Measurements from ENCODE around the gene PREX1. TPM values are rescaled to one million over a fixed set of nuclear protein-coding genes. Genes with fewer than 3 reads are reported as not detected.

Gene PREX1
- total and polyA plus RNA-seq, 2 experiments from 2014 or later = 2.4 to 10.3 TPM

DNA sequence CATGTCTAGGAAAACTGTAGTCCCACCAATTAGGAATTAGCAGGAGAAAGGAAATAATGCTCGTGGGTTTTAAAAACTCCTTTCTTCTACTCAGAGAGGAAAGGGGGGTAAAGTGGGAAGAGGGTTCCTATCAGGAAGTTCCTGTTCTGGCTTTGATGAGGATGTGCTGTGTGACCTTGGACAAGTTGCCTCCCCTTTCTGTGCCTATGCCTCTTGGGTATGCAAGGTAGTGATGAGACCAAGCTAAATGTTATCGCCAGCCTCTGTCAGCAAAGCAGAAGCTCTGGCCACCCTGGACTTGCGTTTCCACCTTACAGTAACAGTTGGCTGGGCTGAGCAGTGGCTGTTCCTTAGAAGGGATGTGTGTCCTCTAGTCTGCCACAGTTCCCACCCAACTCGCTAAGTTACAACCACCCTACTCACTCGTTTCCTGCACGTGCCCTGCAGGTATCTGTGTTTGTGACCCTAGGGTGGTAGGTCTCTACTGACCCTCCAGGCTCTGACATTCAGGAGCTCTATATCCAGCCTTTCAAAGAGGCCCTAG lies 110.0 kb downstream of the PREX1 start (continued):
- TF ChIP-seq, protein P1, sequence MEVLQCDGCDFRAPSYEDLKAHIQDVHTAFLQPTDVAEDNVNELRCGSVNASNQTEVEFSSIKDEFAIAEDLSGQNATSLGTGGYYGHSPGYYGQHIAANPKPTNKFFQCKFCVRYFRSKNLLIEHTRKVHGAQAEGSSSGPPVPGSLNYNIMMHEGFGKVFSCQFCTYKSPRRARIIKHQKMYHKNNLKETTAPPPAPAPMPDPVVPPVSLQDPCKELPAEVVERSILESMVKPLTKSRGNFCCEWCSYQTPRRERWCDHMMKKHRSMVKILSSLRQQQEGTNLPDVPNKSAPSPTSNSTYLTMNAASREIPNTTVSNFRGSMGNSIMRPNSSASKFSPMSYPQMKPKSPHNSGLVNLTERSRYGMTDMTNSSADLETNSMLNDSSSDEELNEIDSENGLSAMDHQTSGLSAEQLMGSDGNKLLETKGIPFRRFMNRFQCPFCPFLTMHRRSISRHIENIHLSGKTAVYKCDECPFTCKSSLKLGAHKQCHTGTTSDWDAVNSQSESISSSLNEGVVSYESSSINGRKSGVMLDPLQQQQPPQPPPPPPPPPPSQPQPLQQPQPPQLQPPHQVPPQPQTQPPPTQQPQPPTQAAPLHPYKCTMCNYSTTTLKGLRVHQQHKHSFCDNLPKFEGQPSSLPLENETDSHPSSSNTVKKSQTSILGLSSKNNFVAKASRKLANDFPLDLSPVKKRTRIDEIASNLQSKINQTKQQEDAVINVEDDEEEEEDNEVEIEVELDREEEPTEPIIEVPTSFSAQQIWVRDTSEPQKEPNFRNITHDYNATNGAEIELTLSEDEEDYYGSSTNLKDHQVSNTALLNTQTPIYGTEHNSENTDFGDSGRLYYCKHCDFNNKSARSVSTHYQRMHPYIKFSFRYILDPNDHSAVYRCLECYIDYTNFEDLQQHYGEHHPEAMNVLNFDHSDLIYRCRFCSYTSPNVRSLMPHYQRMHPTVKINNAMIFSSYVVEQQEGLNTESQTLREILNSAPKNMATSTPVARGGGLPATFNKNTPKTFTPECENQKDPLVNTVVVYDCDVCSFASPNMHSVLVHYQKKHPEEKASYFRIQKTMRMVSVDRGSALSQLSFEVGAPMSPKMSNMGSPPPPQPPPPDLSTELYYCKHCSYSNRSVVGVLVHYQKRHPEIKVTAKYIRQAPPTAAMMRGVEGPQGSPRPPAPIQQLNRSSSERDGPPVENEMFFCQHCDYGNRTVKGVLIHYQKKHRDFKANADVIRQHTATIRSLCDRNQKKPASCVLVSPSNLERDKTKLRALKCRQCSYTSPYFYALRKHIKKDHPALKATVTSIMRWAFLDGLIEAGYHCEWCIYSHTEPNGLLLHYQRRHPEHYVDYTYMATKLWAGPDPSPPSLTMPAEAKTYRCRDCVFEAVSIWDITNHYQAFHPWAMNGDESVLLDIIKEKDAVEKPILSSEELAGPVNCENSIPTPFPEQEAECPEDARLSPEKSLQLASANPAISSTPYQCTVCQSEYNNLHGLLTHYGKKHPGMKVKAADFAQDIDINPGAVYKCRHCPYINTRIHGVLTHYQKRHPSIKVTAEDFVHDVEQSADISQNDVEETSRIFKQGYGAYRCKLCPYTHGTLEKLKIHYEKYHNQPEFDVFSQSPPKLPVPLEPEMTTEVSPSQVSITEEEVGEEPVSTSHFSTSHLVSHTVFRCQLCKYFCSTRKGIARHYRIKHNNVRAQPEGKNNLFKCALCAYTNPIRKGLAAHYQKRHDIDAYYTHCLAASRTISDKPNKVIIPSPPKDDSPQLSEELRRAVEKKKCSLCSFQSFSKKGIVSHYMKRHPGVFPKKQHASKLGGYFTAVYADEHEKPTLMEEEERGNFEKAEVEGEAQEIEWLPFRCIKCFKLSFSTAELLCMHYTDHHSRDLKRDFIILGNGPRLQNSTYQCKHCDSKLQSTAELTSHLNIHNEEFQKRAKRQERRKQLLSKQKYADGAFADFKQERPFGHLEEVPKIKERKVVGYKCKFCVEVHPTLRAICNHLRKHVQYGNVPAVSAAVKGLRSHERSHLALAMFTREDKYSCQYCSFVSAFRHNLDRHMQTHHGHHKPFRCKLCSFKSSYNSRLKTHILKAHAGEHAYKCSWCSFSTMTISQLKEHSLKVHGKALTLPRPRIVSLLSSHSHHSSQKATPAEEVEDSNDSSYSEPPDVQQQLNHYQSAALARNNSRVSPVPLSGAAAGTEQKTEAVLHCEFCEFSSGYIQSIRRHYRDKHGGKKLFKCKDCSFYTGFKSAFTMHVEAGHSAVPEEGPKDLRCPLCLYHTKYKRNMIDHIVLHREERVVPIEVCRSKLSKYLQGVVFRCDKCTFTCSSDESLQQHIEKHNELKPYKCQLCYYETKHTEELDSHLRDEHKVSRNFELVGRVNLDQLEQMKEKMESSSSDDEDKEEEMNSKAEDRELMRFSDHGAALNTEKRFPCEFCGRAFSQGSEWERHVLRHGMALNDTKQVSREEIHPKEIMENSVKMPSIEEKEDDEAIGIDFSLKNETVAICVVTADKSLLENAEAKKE (CRISPR knock-in tag; IDR thresholded peaks at IDR 0.05) = no peak
- TF ChIP-seq NANOG (IDR thresholded peaks at IDR 0.05; ENCODE audit: borderline replicate concordance) = no peak

DNA sequence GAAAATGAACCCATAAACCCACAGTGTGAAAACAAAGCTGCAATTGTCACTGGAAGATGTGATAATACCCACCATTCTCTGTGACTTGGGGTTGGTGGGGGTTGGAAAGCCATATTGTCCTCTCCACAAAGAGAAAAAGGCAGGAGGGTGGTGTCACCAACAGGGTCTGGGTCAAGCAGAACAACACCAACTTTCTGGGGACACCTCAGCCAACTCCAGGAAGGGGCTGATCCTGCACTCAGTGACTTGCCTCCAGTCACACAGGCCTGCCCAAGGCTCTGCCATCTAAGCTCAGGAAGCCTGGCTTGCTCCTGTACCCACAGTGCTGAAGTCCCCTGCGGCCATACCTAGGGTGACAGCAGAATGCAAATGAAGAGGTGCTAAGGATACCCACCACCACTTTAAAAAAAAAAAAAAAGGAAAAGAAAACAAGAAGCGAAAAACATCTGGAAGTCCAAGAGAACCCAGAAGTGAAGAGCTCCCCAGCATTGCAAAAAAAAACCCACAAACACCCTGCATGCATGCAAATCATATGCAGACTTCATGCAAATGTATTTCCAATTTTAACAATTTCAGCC lies 110.6 kb downstream of the PREX1 start:
- Histone ChIP-seq H2AFZ (no peak overlapping the region), H3K27ac (ENCODE audit: low read depth) (no peak overlapping the region), H3K4me2 (no peak overlapping the region), H3F3A (replicated peaks; ENCODE audit: low read depth) (no peaks in the 10 kb centered on the region), H3K4me1 (ENCODE audit: insufficient read depth) (no peaks in the 10 kb centered on the region), H4K20me1 (replicated peaks; ENCODE audit: insufficient read depth) (no peaks in the 10 kb centered on the region), H3K79me2 (replicated peaks; ENCODE audit: insufficient read depth) (no peaks in the 10 kb centered on the region), H3K9me2 (ENCODE audit: insufficient read depth) (no peaks in the 10 kb centered on the region), H3K4me3 (no peak overlapping the region), H3K27me3 (ENCODE audit: insufficient read depth) (no peaks in the 10 kb centered on the region), H3K36me3 (ENCODE audit: insufficient read depth) (no peaks in the 10 kb centered on the region)
- ATAC-seq (no peak), DNase-seq (ENCODE audit: low spot score) (no peak)
- H3K27me3 Mint-ChIP-seq (ENCODE audit: insufficient read depth, low read depth, poor library complexity) = peaks cover 5% of the 10 kb centered on the region
- no peak overlapping the region for H3K4me3 Mint-ChIP-seq
- no peaks in the 10 kb centered on the region; the same call in 2 of the 3 replicates for H3K36me3 Mint-ChIP-seq (ENCODE audit: low read depth)
- no peaks in the 10 kb centered on the region; the same call in 2 of the 3 replicates for H3K9me3 Mint-ChIP-seq
- no peak overlapping the region for H3K27ac Mint-ChIP-seq
- H3K4me1 Mint-ChIP-seq = peaks cover 15% of the 10 kb centered on the region
- TF ChIP-seq ZNF114 (CRISPR knock-in tag; IDR thresholded peaks at IDR 0.05) = no peak
- TF ChIP-seq EZH2phosphoT487 (IDR thresholded peaks at IDR 0.05; ENCODE audit: unreplicated experiment) = no peak
- no peak for TF ChIP-seq ZNF331 (CRISPR knock-in tag; IDR thresholded peaks at IDR 0.05; ENCODE audit: low read depth)
- no peak for TF ChIP-seq POLR2AphosphoS5 (IDR thresholded peaks at IDR 0.05; ENCODE audit: low read depth)
- no peak for TF ChIP-seq CREB1 (CRISPR knock-in tag; IDR thresholded peaks at IDR 0.05; ENCODE audit: low read depth)
- TF ChIP-seq EZH2 (IDR thresholded peaks at IDR 0.05; ENCODE audit: low read depth, unreplicated experiment) = no peak
- TF ChIP-seq, protein P2, sequence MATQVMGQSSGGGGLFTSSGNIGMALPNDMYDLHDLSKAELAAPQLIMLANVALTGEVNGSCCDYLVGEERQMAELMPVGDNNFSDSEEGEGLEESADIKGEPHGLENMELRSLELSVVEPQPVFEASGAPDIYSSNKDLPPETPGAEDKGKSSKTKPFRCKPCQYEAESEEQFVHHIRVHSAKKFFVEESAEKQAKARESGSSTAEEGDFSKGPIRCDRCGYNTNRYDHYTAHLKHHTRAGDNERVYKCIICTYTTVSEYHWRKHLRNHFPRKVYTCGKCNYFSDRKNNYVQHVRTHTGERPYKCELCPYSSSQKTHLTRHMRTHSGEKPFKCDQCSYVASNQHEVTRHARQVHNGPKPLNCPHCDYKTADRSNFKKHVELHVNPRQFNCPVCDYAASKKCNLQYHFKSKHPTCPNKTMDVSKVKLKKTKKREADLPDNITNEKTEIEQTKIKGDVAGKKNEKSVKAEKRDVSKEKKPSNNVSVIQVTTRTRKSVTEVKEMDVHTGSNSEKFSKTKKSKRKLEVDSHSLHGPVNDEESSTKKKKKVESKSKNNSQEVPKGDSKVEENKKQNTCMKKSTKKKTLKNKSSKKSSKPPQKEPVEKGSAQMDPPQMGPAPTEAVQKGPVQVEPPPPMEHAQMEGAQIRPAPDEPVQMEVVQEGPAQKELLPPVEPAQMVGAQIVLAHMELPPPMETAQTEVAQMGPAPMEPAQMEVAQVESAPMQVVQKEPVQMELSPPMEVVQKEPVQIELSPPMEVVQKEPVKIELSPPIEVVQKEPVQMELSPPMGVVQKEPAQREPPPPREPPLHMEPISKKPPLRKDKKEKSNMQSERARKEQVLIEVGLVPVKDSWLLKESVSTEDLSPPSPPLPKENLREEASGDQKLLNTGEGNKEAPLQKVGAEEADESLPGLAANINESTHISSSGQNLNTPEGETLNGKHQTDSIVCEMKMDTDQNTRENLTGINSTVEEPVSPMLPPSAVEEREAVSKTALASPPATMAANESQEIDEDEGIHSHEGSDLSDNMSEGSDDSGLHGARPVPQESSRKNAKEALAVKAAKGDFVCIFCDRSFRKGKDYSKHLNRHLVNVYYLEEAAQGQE (IDR thresholded peaks at IDR 0.05; ENCODE audit: unreplicated experiment) = no peak
- no peak for TF ChIP-seq JUNB (IDR thresholded peaks at IDR 0.05; ENCODE audit: unreplicated experiment)
